BJ (cell line): ENCODE results near the gene XRCC1. TPM values are rescaled to one million over a fixed set of nuclear protein-coding genes. Genes with fewer than 3 reads are reported as not detected.

Experiments used
- CTCF ChIA-PET: fragments of 350-600 bp; formaldehyde crosslinking; extraction: SDS; loops from one replicate; lab custom pipeline; 2021; ENCODE audit warnings: antibody characterized with exemption, inconsistent platforms; lab: Yijun Ruan, JAX
- POLR2A ChIA-PET: fragments of 300-600 bp; sonication (Branson Sonifier 250); formaldehyde crosslinking; extraction: SDS; loops from one replicate; lab custom pipeline; 2021; ENCODE audit warnings: antibody characterized with exemption; lab: Charles Lee
- DNase-seq: peaks from one replicate; pipeline ENCODE4 v3.0.0-alpha.2; 2011; ENCODE audit warnings: low read depth
- H3K27me3 ChIP-seq: 2 replicates; pipeline ENCODE4 v1.6.0; 2011; ENCODE audit warnings: low read length; ENCODE audit not compliant: control insufficient read depth, insufficient read depth
- H3K36me3 ChIP-seq: 2 replicates; pipeline ENCODE4 v1.5.1; 2011; ENCODE audit warnings: low read length; ENCODE audit not compliant: control insufficient read depth, insufficient read depth
- H3K4me3 ChIP-seq: 2 replicates; pipeline ENCODE4 v1.5.1; 2011; ENCODE audit warnings: low read depth, mild to moderate bottlenecking, control low read depth, low read length
- CTCF ChIP-seq: IDR thresholded peaks from 2 replicates; pipeline ENCODE4 v1.5.1; 2011; ENCODE audit warnings: low read depth, mild to moderate bottlenecking, control low read depth, inconsistent platforms, low read length, moderate library complexity; ENCODE audit not compliant: insufficient read depth
- polyA plus RNA-seq: library from polyadenylated mRNA; depleted of rRNA; stranded (reverse); fragments of >200 nt; gene quantifications from 2 replicates; pipeline ENCODE4 v1.2.3, GENCODE V29; 2011

Gene XRCC1
- polyA plus RNA-seq, 1 experiment, result 30.8 TPM

- no peak for DNase-seq
- no peak overlapping the region for H3K4me3 ChIP-seq
- POLR2A ChIA-PET, result no interaction called here
These were observed 40.2 kb downstream of the XRCC1 start for GRCh38 chr19:43534816-43535761.

GRCh38 chr19:43534305-43534815, 41.0 kb downstream of the XRCC1 start:
- POLR2A ChIA-PET, result interaction anchor here (0.7 kb wide), 1 partner anchor 114 kb away, joined by 5 read pairs; no protein-coding TSS in a partner anchor
- Histone ChIP-seq H3K27me3 (no peaks in the 10 kb centered on the region), H3K36me3 (no peaks in the 10 kb centered on the region), H3K4me3 (peak overlapping the region; percentile 28)
- no peak for DNase-seq
- no peak for TF ChIP-seq CTCF
- CTCF ChIA-PET, result interaction anchor here (1.1 to 4.7 kb wide), 5 partner anchors 15 to 342 kb away, joined by 3 to 43 read pairs (median 5); partner anchors contain the start of genes IRGQ and ZNF576

More at GRCh38 chr19:43534816-43535761, 40.2 kb downstream of the XRCC1 start:
- CTCF ChIA-PET, result interaction anchor here (0.9 to 4.7 kb wide), 14 partner anchors 10 to 343 kb away, joined by 3 to 43 read pairs (median 4); partner anchors contain the start of genes IRGQ, XRCC1 and ZNF576
- Histone ChIP-seq H3K36me3 (no peaks in the 10 kb centered on the region; the same call in 1 of the 2 replicates), H3K27me3 (no peaks in the 10 kb centered on the region)
- peak; percentile 72 for TF ChIP-seq CTCF

GRCh38 chr19:43533546-43534304, 41.6 kb downstream of the XRCC1 start:
- no peak for TF ChIP-seq CTCF
- no peaks in the 10 kb centered on the region for H3K36me3 ChIP-seq
- peak overlapping the region; percentile 57 for H3K4me3 ChIP-seq
- H3K27me3 ChIP-seq, result no peaks in the 10 kb centered on the region
- POLR2A ChIA-PET, result interaction anchor here (0.7 kb wide), 1 partner anchor 115 kb away, joined by 5 read pairs; no protein-coding TSS in a partner anchor
- CTCF ChIA-PET, result interaction anchor here (0.7 to 4.7 kb wide), 5 partner anchors 12 to 342 kb away, joined by 3 to 43 read pairs (median 5); partner anchors contain the start of genes IRGQ and ZNF576
- DNase-seq, result peak; percentile 99

GRCh38 chr19:43532962-43533545, 42.3 kb downstream of the XRCC1 start, which contains the start of gene ZNF575:
Gene ZNF575, plus strand, starts transcription at chr19:43533188. Its CDS starts 1,235 bp downstream, at chr19:43534423.
- ChIA-PET CTCF (interaction anchor here (0.7 to 4.7 kb wide), 5 partner anchors 11 to 108 kb away, joined by 3 to 43 read pairs (median 5); partner anchors contain the start of genes IRGQ and ZNF576), POLR2A (interaction anchor here (0.6 kb wide), 1 partner anchor 29 kb away, joined by 4 read pairs; the partner anchor contains the start of gene PHLDB3)
- no peak for TF ChIP-seq CTCF

More at GRCh38 chr19:43532962-43533545, 42.3 kb downstream of the XRCC1 start, which contains the start of gene ZNF575:
- peak within 1 kb of the TSS; percentile 57 for H3K4me3 ChIP-seq
- no peaks in the 10 kb centered on the region for H3K27me3 ChIP-seq
- DNase-seq, result peak; percentile 79
- H3K36me3 ChIP-seq, result no peaks in the 10 kb centered on the region
